CD8-positive, alpha-beta memory T cell (primary cell): Measurements from ENCODE around the gene OR52W1. TPM values are rescaled to one million over a fixed set of nuclear protein-coding genes. Genes with fewer than 3 reads are reported as not detected.

Experiments
- CTCF ChIA-PET: fragments of 350-600 bp; sonication (Branson Sonifier 250); formaldehyde crosslinking; loops from one replicate; lab custom pipeline; 2021; ENCODE audit warnings: antibody characterized with exemption; lab: Charles Lee
- POLR2A ChIA-PET: fragments of 350-600 bp; sonication (Branson Sonifier 250); formaldehyde crosslinking; loops from one replicate; lab custom pipeline; 2021; ENCODE audit warnings: antibody characterized with exemption; lab: Charles Lee
- DNase-seq, 5 donors: peaks; one replicate each; pipeline versions ENCODE4 v3.0.0 to v3.0.0-alpha.2; 2020 to 2022; ENCODE audit warnings: mixed read lengths in 1 of 5
- H3K27ac ChIP-seq: one replicate; pipeline ENCODE4 v1.7.0; 2013; ENCODE audit warnings: low read depth, mild to moderate bottlenecking, low read length, moderate library complexity
- H3K27me3 ChIP-seq: 2 replicates; pipeline ENCODE4 v1.7.0; 2013; ENCODE audit warnings: low read length, mild to moderate bottlenecking; ENCODE audit not compliant: insufficient read depth, poor library complexity, severe bottlenecking
- H3K36me3 ChIP-seq: 2 replicates; pipeline ENCODE4 v1.7.0; 2013; ENCODE audit warnings: mild to moderate bottlenecking, low read length, moderate library complexity; ENCODE audit not compliant: insufficient read depth
- H3K4me1 ChIP-seq: 2 replicates; pipeline ENCODE4 v1.7.0; 2013; ENCODE audit warnings: mild to moderate bottlenecking, low read length, moderate library complexity; ENCODE audit not compliant: insufficient read depth
- H3K4me3 ChIP-seq: 2 replicates; pipeline ENCODE4 v1.7.0; 2013; ENCODE audit warnings: mild to moderate bottlenecking, low read length
- H3K9me3 ChIP-seq: 2 replicates; pipeline ENCODE4 v1.7.0; 2013; ENCODE audit warnings: mild to moderate bottlenecking, low read length
- H3K27ac Mint-ChIP-seq, 8 donors: one replicate each; pipeline ENCODE4 v1.8.0; 2020 to 2021; ENCODE audit warnings: mixed read lengths in 8 of 8, mild to moderate bottlenecking in 6 of 8, inconsistent platforms in 3 of 8, moderate library complexity in 3 of 8
- H3K27me3 Mint-ChIP-seq, 2 donors: one replicate each; pipeline ENCODE4 v1.8.0; 2020 to 2021; ENCODE audit warnings: mixed read lengths in 2 of 2, mild to moderate bottlenecking in 1 of 2, moderate library complexity in 1 of 2
- H3K36me3 Mint-ChIP-seq, 3 donors: one replicate each; pipeline ENCODE4 v1.8.0; 2020 to 2021; ENCODE audit warnings: mixed read lengths in 3 of 3, inconsistent platforms in 1 of 3, mild to moderate bottlenecking in 1 of 3
- H3K4me1 Mint-ChIP-seq, 3 donors: one replicate each; pipeline ENCODE4 v1.8.0; 2020 to 2021; ENCODE audit warnings: mixed read lengths in 3 of 3, inconsistent platforms in 1 of 3, mild to moderate bottlenecking in 1 of 3
- H3K4me3 Mint-ChIP-seq, 7 donors: one replicate each; pipeline ENCODE4 v1.8.0; 2020 to 2021; ENCODE audit warnings: mixed read lengths in 7 of 7, mild to moderate bottlenecking in 6 of 7, moderate library complexity in 4 of 7, inconsistent platforms in 2 of 7
- H3K9me3 Mint-ChIP-seq, 5 donors: one replicate each; pipeline ENCODE4 v1.8.0; 2020 to 2022; ENCODE audit warnings: mixed read lengths in 5 of 5, mild to moderate bottlenecking in 3 of 5, moderate library complexity in 2 of 5, inconsistent platforms in 1 of 5
- polyA plus RNA-seq: library from polyadenylated mRNA; unstranded; fragments of 300-500 nt; fragmentation: Illumina TruSeq; gene quantifications from one replicate; pipeline ENCODE4 v1.2.3, GENCODE V29; 2021
- total RNA-seq, 2 experiments: library from RNA; stranded (reverse); gene quantifications; one replicate each; pipeline ENCODE4 v1.2.3, GENCODE V29; 2021

The OR52W1 gene
- total and polyA plus RNA-seq, 3 experiments from 2014 or later, result not detected

DNA sequence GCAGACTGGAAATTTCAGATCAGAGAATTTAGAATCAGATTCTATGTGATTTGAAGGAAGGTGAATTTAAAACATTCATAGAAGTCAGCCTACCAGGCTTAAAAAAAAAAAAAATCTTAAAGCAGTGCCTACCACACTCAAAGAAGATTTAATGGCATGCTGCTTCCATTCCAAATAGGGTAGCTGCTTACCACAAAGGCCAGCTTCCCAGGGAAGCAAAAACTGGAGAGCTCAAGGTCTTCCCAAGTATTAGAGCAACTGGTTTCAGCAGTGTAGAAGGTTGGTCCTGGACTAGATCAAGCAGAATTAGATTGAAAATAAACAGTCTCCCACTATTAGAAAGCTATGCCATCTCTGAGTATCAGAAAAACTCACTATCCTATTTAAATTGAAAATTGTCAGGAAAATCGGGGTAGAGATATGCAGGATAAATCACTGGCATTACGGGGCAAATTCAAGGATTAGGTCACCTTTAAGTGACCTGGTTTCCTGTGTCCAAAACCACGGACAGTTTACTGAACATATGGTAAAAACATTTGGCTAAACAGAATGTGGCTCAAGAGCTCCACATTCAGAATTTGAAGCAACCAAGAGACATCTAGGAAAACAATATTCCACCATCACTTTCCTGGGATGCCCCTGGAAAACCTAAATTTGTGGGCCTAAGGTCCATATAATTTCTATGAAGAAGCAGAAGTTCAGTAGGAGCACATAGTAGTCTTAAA lies 7.6 kb downstream of the OR52W1 start:
- Histone ChIP-seq H3K9me3 (no peaks in the 10 kb centered on the region), H3K27ac (no peak overlapping the region), H3K4me3 (no peak overlapping the region), H3K36me3 (no peaks in the 10 kb centered on the region), H3K4me1 (peaks cover 20% of the 10 kb centered on the region), H3K27me3 (no peaks in the 10 kb centered on the region)
- CTCF ChIA-PET, result no interaction called here
- Mint-ChIP-seq H3K27ac (peak overlapping the region in 3 of 8 donors; percentile 31 to 65 (median 31)), H3K27me3 (no peaks in the 10 kb centered on the region), H3K9me3 (no peaks in the 10 kb centered on the region), H3K36me3 (peaks cover 0 to 58% (median 11%) of the 10 kb centered on the region in 3 donors), H3K4me3 (no peak overlapping the region), H3K4me1 (peaks cover 28 to 35% (median 32%) of the 10 kb centered on the region in 3 donors)
- no peak for DNase-seq
- POLR2A ChIA-PET, result no interaction called here

DNA sequence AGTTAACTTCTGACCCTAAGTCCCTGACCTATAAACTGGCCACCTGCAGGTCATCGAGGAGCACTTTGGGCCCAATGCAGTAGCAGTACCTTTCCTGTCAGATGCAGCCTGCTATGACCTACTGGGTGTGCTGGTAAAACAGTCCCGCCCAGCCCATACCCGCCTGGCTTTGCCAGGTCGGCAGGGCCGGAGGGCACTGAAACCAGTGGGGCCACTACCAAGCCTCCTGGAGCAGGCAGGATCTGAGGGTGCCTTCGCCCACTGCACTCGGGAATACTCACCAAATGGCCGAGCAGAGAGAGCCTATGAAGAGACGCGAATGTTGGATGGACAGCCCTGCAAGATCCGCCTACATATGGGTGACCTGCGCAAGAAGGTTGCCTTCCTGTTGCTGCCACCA lies 10.8 kb downstream of the OR52W1 start:
- H3K27ac Mint-ChIP-seq, result peak overlapping the region in 1 of 8 donors; percentile 45
- peaks cover 0 to 4% (median under 1%) of the 10 kb centered on the region in 3 donors for H3K4me1 Mint-ChIP-seq
- H3K4me1 ChIP-seq, result no peaks in the 10 kb centered on the region
- peaks cover 12% of the 10 kb centered on the region for H3K36me3 ChIP-seq
- no peak overlapping the region for H3K27ac ChIP-seq
- H3K36me3 Mint-ChIP-seq, result peaks cover 0 to 58% (median 11%) of the 10 kb centered on the region in 3 donors
- CTCF ChIA-PET, result no interaction called here
- POLR2A ChIA-PET, result no interaction called here
- no peak overlapping the region for H3K4me3 Mint-ChIP-seq
- no peak for DNase-seq
- no peaks in the 10 kb centered on the region for H3K9me3 ChIP-seq
- H3K9me3 Mint-ChIP-seq, result no peaks in the 10 kb centered on the region
- no peaks in the 10 kb centered on the region for H3K27me3 ChIP-seq
- no peaks in the 10 kb centered on the region for H3K27me3 Mint-ChIP-seq
- no peak overlapping the region for H3K4me3 ChIP-seq

DNA sequence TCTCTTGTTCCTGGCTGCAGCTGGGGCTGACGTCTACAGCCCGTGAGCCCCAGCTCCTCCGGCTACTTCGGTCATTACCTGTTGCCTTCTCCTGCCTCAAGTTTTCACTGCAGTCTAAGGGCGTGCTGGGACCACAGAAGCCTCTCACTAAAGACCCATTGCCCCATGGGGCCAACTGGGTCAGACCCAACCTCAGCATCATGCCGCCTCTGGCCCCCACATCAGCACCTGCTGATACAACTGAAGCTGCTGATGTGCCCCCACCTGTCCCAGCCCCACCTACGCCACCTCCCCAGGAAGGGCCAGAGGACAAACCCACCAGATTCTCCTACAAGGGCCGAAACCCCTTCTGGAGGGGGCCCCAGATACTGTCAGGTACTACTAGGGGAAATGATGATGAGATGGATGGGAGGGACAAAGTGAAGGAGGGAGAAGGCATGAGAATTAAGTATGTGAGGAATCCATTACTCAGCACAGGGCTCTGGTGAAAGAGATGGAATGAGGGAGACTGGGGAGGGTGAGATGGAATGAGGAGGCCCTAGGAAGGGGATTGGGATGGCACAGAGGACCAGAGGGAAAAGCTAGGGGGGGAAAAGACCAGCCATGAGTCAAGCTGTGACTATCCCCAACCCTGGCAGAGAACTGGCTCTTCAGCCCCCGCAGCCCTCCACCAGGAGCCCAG lies 11.4 kb downstream of the OR52W1 start:
- ChIA-PET POLR2A (no interaction called here), CTCF (no interaction called here)
- H3K36me3 ChIP-seq, result peaks cover 12% of the 10 kb centered on the region
- Mint-ChIP-seq H3K36me3 (peaks cover 0 to 58% (median 14%) of the 10 kb centered on the region in 3 donors), H3K4me1 (no peaks in the 10 kb centered on the region), H3K9me3 (no peaks in the 10 kb centered on the region), H3K4me3 (no peak overlapping the region), H3K27ac (peak overlapping the region in 2 of 8 donors; percentile 34 to 44), H3K27me3 (no peaks in the 10 kb centered on the region)
- H3K4me3 ChIP-seq, result no peak overlapping the region
- no peaks in the 10 kb centered on the region for H3K27me3 ChIP-seq
- no peaks in the 10 kb centered on the region for H3K4me1 ChIP-seq
- H3K9me3 ChIP-seq, result no peaks in the 10 kb centered on the region
- H3K27ac ChIP-seq, result no peak overlapping the region
- DNase-seq, result no peak

DNA sequence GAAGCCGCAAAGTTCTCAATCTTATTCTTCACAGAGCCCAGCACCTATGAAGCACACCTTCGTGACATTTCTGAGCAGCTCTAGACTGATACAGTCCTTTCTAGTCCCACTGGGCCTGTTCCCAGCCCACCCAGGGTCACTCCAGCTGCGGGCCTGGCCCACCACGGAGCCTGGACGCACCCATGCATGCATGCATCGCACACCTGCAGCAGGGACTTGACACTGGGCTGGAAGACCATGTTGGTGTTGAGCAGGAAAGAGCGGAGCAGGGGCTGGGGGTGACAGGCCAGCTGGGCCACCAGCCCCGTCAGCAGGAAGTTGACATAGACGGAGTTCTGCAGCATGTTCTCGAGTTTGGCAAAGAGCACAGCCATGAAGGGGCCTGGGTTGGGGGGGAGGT lies 15.5 kb downstream of the OR52W1 start:
- no peak for DNase-seq
- Mint-ChIP-seq H3K27ac (no peak overlapping the region), H3K36me3 (peaks cover 4 to 60% (median 32%) of the 10 kb centered on the region in 3 donors), H3K27me3 (no peaks in the 10 kb centered on the region), H3K4me1 (peaks cover 0 to 8% (median 2%) of the 10 kb centered on the region in 3 donors), H3K9me3 (no peaks in the 10 kb centered on the region), H3K4me3 (no peak overlapping the region)
- ChIA-PET CTCF (interaction anchor here (0.8 kb wide), 1 partner anchor 378 kb away, joined by 3 read pairs; no protein-coding TSS in a partner anchor), POLR2A (no interaction called here)
- Histone ChIP-seq H3K36me3 (peaks cover 30% of the 10 kb centered on the region), H3K4me1 (peaks cover under 1% of the 10 kb centered on the region), H3K9me3 (no peaks in the 10 kb centered on the region), H3K27ac (no peak overlapping the region), H3K27me3 (no peaks in the 10 kb centered on the region), H3K4me3 (no peak overlapping the region)

DNA sequence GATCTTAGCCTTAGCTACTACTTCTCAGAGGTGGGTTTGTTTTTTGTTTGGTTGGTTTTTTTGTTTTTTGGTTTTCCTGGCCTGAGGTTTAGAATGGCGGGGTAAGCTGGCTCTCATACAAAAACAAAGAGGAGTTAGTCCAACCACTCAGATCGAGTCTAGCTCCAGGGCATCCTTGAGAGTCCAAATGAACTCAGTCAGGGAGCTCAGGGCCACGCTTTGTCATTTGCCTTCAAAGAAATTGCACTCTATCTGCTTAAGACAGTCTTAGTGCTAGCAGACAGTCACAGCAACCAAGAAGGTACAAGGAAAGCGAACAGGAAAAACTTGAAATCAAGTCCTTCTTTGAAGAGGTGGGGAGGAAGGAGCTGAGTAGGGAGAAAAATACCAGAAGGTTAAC lies 17.5 kb downstream of the OR52W1 start:
- peak overlapping the region in 2 of 8 donors; percentile 11 to 83 for H3K27ac Mint-ChIP-seq
- CTCF ChIA-PET, result interaction anchor here (1.5 kb wide), 1 partner anchor 34 kb away, joined by 5 read pairs; no protein-coding TSS in a partner anchor
- H3K27me3 Mint-ChIP-seq, result no peaks in the 10 kb centered on the region
- no peak for DNase-seq
- Histone ChIP-seq H3K9me3 (no peaks in the 10 kb centered on the region), H3K27me3 (no peaks in the 10 kb centered on the region), H3K27ac (no peak overlapping the region), H3K4me3 (no peak overlapping the region), H3K4me1 (peaks cover 9% of the 10 kb centered on the region), H3K36me3 (peaks cover 40% of the 10 kb centered on the region)
- H3K36me3 Mint-ChIP-seq, result peaks cover 4 to 61% (median 34%) of the 10 kb centered on the region in 3 donors
- peaks cover 0 to 13% (median 2%) of the 10 kb centered on the region in 3 donors for H3K4me1 Mint-ChIP-seq
- no peaks in the 10 kb centered on the region for H3K9me3 Mint-ChIP-seq
- no peak overlapping the region for H3K4me3 Mint-ChIP-seq
- POLR2A ChIA-PET, result no interaction called here

DNA sequence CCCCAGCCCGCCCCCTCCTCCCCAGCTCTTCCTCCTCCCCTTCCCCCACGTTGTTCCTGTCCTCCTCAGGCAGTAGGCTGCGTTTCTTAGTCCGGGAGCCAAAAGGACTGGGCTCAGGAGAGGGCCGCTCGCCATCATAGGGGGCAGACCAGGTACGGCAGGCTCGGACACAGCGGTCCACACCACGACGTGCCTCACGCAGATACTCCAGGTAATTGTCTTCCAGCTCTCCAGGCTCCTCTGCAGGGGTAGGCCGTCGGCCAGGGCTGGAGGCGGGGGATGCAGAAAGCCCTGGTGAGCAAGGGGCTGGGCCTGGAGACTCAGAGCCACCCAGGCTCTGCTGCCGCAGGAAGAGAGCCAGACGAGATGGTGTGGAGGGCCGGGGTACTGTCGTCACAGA lies 18.7 kb downstream of the OR52W1 start:
- H3K27me3 Mint-ChIP-seq, result no peaks in the 10 kb centered on the region
- no peak for DNase-seq
- ChIA-PET CTCF (no interaction called here), POLR2A (no interaction called here)
- Histone ChIP-seq H3K36me3 (peaks cover 45% of the 10 kb centered on the region), H3K4me3 (no peak overlapping the region), H3K27me3 (no peaks in the 10 kb centered on the region), H3K4me1 (peaks cover 9% of the 10 kb centered on the region), H3K27ac (no peak overlapping the region), H3K9me3 (no peaks in the 10 kb centered on the region)
- no peaks in the 10 kb centered on the region for H3K9me3 Mint-ChIP-seq
- H3K36me3 Mint-ChIP-seq, result peaks cover 9 to 73% (median 43%) of the 10 kb centered on the region in 3 donors
- H3K27ac Mint-ChIP-seq, result peak overlapping the region in 1 of 8 donors; percentile 59
- peaks cover 0 to 16% (median 2%) of the 10 kb centered on the region in 3 donors for H3K4me1 Mint-ChIP-seq
- H3K4me3 Mint-ChIP-seq, result no peak overlapping the region

DNA sequence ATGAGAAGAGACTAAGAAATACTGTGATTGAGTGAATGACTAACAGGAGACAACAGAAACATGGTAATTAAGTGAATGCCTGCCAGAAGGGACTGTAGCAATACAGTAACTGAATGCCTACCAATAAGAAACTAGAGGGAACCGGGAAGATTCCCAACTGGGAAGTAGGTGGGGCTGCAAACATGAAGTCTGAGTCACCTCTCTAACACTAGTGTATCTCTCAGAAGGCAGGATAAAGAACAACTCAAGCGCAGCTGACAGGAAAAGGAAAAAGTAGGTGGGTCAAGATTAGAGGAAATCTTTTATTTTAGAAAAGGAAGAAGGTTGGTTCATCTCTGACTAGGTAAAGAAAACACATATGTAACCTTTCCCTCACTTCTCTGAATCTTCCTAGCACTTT lies 20.3 kb downstream of the OR52W1 start:
- Histone ChIP-seq H3K36me3 (peaks cover 49% of the 10 kb centered on the region), H3K27ac (no peak overlapping the region), H3K4me3 (no peak overlapping the region), H3K9me3 (no peaks in the 10 kb centered on the region), H3K27me3 (no peaks in the 10 kb centered on the region), H3K4me1 (peaks cover 9% of the 10 kb centered on the region)
- H3K9me3 Mint-ChIP-seq, result no peaks in the 10 kb centered on the region
- CTCF ChIA-PET, result interaction anchor here (0.7 kb wide), 1 partner anchor 134 kb away, joined by 3 read pairs; no protein-coding TSS in a partner anchor
- no peaks in the 10 kb centered on the region for H3K27me3 Mint-ChIP-seq
- H3K36me3 Mint-ChIP-seq, result peaks cover 12 to 88% (median 49%) of the 10 kb centered on the region in 3 donors
- peak overlapping the region in 2 of 8 donors; percentile 42 to 89 for H3K27ac Mint-ChIP-seq
- H3K4me1 Mint-ChIP-seq, result peaks cover 0 to 16% (median 2%) of the 10 kb centered on the region in 3 donors
- H3K4me3 Mint-ChIP-seq, result peak overlapping the region in 1 of 7 donors; percentile 20
- POLR2A ChIA-PET, result no interaction called here
- no peak for DNase-seq

DNA sequence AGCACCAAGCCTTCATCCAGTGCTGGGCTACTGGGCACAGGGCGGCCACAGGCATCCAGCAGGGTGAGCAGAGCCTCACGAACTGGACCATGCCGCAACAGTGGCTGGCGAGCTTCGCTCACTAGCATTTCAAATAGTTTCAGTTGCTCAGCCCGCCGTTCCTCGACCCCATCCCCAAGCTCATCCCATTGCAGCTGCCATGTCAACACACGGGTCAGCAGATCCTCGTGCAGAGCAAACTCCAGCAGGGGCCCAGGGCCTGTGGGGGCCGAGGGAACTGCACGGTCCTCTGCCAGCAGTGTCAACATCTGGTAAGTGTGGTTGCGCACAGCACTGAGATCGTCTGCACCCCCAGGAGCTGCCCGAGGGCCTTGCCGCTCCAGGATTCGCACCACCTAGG lies 24.8 kb downstream of the OR52W1 start:
- H3K4me1 ChIP-seq, result peaks cover 15% of the 10 kb centered on the region
- no peaks in the 10 kb centered on the region for H3K27me3 Mint-ChIP-seq
- no peak overlapping the region for H3K4me3 ChIP-seq
- DNase-seq, result no peak
- no peaks in the 10 kb centered on the region for H3K9me3 Mint-ChIP-seq
- H3K27ac Mint-ChIP-seq, result peak overlapping the region in 2 of 8 donors; percentile 4 to 31
- H3K36me3 ChIP-seq, result peaks cover 36% of the 10 kb centered on the region
- H3K36me3 Mint-ChIP-seq, result peaks cover 13 to 64% (median 30%) of the 10 kb centered on the region in 3 donors
- H3K4me3 Mint-ChIP-seq, result no peak overlapping the region
- H3K4me1 Mint-ChIP-seq, result peaks cover 33 to 54% (median 35%) of the 10 kb centered on the region in 3 donors
- H3K27me3 ChIP-seq, result no peaks in the 10 kb centered on the region
- ChIA-PET POLR2A (no interaction called here), CTCF (interaction anchor here (1.1 kb wide), 1 partner anchor 27 kb away, joined by 3 read pairs; no protein-coding TSS in a partner anchor)
- no peaks in the 10 kb centered on the region for H3K9me3 ChIP-seq
- no peak overlapping the region for H3K27ac ChIP-seq
